Stimulated activated CD8-positive, alpha-beta memory T cell treated with anti-CD3 and anti-CD28 coated beads, Interleukin-7, amount 100 ng/mL, for 48 hours (primary cell): Measurements from ENCODE around the gene DMRTA2.

ENCODE experiments used
- DNase-seq, 2 donors: peaks; one replicate each; pipeline ENCODE4 v3.0.0-alpha.2; 2020; ENCODE audit warnings: low read depth in 1 of 2; ENCODE audit errors: extremely low read depth in 1 of 2

DMRTA2 gene

GRCh38 chr1:50422946-50423669 lies at the start of gene DMRTA2:
DMRTA2 (minus strand) TSS chr1:50423443; CDS start chr1:50421536, 1,907 bp downstream.
- DNase-seq, result no peak

DNA sequence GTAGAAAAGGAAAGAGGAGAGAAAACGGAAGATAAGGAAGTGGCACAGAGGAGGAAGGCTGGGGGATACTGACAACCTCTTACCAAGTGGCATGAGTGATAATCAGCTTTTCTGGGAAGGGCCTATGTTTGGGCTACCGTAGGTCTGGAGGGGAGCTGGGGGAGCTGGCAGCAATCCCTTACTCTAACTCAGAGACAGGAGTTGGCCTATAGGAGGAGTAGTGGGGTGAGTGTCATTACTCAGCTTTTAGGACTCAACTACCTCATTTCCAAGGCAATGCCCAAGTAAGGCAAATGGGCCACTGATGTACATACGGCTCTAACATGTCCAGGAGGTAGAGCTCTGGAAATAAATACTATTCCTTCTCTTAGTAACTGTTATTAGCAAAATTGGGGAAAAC lies 48.7 kb upstream of the DMRTA2 start:
- no peak for DNase-seq

DNA sequence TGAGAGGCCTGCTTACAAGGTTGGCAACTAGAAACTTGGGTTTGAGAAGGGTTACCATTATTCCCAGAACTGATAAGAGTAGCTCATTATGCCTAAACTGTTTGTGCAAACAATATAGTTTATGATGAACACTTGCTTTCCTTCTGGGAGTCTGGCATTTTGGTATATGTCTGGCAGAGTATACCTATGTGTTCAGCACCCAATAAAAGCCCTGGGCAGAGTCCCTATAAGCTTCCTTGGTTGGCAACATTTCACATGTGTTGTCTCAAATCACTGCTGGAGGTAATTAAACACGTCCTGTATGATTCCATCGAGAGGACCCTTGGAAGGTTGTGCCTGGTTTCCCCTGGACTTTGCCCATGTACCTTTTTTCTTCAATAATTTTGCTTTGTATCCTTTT lies 39.7 kb upstream of the DMRTA2 start:
- no peak for DNase-seq

DNA sequence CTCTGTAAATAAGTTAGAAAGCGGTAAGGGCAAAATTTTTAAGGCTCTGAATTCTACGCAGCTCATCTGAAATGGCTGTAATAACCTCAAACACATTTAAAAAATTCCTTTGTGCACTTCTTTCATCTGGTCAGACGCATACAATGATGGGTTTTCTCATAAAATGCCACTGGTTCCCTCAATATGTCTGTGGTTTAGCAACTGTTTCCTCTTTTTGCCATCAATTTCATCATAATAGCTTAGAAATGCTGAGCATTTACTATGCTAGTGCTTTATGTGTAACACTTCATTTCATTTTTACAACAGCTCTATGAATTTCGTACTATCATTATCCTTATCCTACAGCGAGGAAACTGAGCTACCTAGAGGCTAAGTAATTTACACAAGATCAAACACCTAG lies 35.3 kb upstream of the DMRTA2 start:
- DNase-seq, result no peak

GRCh38 chr1:50454911-50455310 lies 31.7 kb upstream of the DMRTA2 start:
- no peak for DNase-seq

DNA sequence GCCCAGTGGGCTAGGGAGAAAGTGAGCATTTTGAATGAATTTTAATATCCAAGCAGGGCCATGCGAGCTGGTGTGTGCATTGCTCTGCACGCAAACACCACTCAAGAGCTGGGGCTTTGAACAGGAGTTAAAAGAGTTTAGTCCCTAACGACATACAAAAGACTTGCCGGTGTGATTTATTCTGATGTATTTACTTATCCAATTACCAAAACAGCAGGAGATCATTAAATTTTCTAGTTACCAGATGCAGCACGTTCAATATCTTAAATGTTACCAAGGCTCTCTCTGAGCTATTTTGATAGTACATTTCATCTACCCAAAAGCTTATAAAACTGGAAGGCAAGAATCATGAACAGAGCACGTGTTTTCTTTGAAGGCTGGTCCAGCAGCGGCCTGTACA lies 30.0 kb upstream of the DMRTA2 start:
- DNase-seq, result no peak

DNA sequence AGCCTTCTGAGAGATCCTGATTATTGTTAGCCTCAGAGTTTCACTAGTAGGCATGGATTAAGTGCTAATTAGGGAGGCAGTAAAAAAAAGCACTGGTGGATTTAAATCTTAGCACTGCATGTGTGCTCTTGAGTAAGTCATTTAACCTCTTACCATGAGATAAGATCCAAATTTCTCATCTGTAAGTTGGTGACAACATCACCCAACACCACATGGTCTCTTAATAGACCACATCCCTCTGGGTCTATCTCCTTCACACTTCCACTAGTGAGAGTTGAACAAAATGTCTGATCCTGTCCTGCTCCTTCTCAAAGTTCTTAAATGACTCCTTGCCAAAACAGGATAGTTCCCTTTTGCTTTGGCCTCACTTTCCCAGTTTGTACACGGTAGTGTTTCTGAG lies 29.5 kb upstream of the DMRTA2 start:
- DNase-seq, result no peak

DNA sequence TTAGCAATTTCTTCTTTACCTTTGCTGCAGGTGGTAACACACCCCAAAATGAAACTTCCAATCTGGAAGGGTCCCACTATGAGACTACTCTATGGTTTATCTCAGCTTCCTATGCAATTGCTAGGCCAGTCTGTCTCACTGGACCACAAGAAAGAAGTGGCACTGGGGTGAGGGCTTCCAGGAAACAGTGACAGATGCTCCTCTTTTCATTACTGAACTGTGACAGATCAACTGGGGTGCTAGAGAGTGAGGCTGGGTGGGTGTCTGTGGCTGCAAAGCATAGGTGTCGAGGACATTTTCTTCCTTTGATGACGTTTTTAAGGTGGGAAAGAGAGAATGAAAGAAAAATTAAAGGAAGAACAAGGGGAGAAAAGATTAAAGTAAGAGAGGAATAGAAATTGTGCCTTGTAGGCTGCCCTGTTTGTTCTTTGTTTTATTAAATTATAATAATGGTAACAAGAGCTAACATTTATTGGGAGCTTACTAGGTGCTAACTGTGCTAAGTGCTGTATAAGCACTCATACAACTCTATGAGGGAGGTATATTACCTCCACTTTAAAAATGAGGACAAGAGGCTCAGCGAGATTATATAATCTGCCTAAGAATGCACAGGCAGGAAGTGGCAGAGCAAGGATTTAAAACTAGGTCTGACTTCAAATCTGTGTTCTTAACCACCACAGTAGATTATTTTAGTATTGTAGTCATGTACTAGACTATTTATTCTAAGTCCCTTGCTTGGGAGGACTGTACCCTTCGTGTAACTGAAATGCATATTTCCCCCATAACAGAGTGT lies 27.8 kb upstream of the DMRTA2 start:
- DNase-seq, result no peak

- no peak for DNase-seq
These were observed 24.7 kb upstream of the DMRTA2 start for GRCh38 chr1:50447961-50448360.

DNA sequence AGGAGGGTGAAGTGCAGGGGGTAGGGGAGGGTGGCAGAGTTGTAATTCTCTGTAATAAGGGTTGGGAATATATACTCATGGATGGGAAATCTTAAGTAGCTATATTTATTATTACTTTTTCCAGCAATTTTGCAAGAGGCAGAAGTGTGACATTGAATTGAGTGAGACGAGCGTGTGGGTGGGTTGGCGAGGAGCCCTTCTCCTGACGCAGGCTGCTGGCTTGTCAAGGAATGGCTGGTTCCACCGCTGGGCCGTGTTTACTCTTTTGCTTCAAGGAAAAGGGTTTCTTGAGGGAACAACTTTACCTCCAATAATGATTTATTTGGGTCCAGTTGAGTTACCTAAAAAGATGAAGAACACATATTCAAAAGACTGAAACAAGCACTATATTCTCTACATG lies 17.9 kb upstream of the DMRTA2 start:
- DNase-seq, result no peak

DNA sequence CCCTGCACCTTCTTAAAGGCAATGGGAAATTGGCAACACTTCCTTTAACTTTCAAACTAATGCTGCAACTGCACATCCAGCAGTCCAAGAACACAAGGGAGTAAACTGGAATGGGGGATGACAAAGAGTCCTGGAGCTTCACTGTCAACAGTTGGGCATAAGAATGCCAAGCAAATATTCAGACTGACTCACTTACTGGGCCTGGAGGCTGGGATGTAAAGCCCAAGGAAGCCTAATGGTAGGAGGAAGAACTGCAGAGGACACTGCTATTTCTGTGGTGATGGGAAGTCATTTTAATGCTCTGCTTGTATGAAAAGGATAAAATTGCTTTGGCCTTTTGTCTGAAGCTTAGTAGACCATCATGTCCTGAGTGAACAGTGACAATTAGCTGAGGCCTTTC lies 15.7 kb upstream of the DMRTA2 start:
- no peak for DNase-seq

- no peak for DNase-seq
These were observed 13.2 kb upstream of the DMRTA2 start for GRCh38 chr1:50436489-50436888.

GRCh38 chr1:50430010-50430405 lies 6.8 kb upstream of the DMRTA2 start:
- no peak for DNase-seq

DNA sequence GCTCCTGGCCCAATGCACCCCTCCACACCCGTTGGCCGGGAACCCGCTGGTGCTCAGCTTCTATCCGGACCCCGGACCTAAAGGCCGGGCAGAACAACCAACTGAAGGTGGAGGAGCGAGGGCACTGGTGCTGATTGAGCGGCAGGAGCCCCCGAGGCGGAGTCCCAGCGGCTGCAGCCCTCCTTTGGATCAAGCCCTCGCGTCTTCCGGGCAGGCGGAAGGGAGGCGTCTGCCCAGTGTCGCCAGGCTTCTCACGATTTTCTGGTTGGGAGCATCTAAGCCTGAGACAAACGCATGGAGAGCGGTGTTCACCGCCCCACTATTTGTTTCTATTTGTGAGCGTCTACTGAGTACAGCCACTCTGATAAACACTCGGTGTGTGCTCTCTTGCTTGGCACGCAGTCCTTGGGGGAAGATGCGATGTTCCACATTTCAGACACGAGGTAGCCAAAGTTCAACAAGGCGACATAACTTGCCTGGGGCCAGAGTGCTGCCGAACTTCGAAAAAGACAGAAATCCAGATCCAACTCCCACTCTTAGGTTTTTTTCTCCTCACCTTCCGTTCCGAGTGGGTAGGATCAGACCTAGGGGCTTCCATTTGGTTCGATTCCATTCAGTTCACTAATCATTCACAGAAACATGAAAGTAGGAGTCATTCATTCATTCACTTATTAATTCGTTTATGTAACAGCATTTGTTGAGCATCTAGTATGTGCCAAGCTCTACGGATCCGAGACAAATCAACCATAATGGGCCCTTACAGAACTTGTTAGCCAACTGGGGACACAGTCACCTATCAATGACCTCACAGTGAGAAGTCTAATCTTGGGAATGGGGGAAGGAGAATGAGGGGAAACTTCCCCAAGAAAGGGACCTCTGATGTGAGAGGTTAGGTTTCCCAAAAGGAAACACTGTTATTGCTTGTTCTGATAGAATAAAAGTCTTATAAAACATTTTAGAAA lies 4.9 kb upstream of the DMRTA2 start:
- no peak for DNase-seq

DNA sequence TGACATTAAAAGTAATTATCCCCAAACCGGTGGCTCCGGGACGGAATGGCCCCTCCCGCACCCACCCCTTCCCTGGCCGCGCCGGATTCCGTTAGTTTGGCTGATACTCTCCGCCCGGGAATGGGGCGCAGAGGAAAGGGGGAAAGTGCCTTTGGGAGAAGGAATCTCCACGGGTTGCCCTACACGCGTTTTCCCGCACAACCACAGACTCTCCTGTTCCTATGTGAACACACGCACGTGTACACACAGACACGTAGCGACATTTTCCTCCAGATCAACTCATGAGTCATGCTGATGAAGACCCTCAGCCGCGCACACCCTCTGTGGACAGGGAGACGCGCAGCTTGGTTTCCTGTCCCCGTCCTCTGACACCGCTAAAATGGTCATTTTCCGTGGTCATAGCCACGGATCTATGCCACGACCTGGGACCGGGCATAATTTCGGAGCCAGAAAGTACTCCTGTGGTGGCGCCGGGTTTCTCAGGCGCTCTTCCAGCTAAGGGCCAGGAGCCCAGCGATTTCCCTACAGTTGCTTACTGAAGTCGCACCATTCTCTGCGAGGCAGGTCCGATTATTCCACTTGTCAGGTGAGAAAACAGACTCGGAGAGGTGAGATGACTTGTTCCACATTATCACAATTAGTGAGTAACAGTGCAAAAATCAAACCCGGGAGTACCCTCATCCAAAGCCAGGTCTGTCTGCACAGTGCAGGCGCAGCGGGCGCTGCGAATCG lies 4.0 kb upstream of the DMRTA2 start:
- no peak for DNase-seq

DNA sequence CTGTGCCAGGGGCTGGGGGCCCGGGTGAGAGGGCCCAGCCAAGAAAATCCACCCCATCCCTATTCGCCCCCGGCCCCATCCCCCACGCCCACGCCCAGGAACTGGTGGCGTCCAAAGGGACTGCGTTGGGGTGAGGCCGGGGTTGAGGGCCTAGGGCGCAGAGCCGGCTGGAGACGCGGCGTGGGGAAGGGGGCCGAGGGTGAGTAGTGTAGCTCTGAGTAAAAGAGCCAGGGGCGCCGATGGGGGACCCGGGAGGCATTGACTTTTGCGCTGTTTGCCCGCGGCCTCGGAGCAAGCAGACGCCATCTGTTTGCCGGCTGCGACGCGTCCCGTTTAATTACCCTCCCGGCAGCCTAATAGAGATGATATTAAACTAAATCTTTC lies 3.5 kb upstream of the DMRTA2 start:
- DNase-seq, result no peak

GRCh38 chr1:50426108-50426700 lies 3.0 kb upstream of the DMRTA2 start:
- DNase-seq, result no peak

DNA sequence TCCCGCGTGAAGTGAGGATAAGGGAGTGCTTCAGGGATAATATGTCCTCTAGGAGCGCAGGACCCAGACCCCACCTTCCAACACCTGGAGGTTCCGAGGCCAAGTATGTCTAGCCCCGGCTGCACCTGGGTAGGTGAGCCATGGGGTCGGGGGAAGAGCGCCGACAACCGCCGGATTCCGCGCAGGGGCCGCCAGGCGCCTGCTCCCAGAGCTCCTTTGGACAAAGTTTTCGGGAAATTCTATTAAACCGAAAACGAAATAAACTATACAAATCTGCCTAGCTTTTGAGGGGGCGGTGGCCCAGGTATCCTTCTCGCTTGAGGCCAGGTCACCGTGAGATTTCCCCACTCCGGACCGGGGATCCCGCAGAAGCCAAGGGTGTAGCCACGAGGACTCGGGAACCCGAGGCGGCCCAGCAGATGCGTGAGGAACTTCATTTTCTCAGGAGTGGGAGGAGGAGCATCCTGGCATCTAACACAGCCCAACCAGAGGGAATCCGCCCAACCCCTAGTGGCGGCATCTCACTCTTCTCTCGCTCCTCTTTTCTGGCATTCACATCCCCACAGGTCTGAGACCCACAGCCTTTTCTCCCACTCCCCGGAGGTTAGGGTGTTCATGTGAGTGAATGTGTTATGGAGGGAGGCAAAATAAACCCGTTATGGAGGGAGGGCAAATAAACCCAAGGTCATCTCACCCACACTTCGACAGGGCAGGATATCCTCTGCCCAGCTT lies 2.3 kb upstream of the DMRTA2 start:
- no peak for DNase-seq

GRCh38 chr1:50424884-50425375 lies 1.7 kb upstream of the DMRTA2 start:
- DNase-seq, result no peak
